ENCODE results near the gene TMCC2. TPM values are rescaled to one million over a fixed set of nuclear protein-coding genes. Genes with fewer than 3 reads are reported as not detected.

TMCC2 gene
- total and polyA plus RNA-seq, 2 of the 4 experiments (the other 2 are of a cell fraction) = 2.0 to 4.2 TPM

DNA sequence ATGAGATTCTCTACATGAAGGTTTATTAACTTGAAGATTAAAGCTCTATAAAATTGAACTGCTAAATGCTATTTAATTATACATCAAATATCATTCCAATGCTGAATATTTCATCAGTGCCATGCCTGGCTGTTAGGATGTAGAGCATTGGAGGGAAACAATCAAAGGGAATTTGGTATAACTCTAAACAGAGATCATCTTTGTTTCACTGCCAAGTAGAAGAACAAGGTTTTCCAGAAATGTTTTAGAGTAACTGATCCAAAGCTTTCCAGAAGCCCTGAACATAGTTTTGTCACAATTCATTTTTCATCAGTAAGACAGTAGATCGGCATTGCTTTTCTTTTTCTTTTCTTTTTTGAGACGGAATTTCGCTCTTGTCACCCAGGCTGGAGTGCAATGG lies 10.3 kb upstream of the TMCC2 start:
- H2AK5ac ChIP-seq (ENCODE audit: low read depth, low read length) = no peak overlapping the region
- WGBS, 2 experiments (ENCODE audit: extremely low coverage in 2 of 2, insufficient read length in 1 of 2) = 20% methylated on average over 1 of the region's 3 CpGs; no CpG with 5 or more reads in 1 of the 2 experiments
- no peak overlapping the region for H2BK20ac ChIP-seq (ENCODE audit: low read depth, low read length)
- no peaks in the 10 kb centered on the region for H3K36me3 ChIP-seq (ENCODE audit: control insufficient read depth, insufficient read depth, low read length)
- H4K20me1 ChIP-seq (ENCODE audit: insufficient read depth, low read length) = no peaks in the 10 kb centered on the region
- no peak overlapping the region for H3K27ac ChIP-seq (ENCODE audit: insufficient read depth, low read length)
- H2AFZ ChIP-seq (replicated peaks; ENCODE audit: low read length, poor library complexity) = no peak overlapping the region
- dilution Hi-C loops (cut with HindIII; ENCODE audit: low sequenced_read_pairs, unreplicated experiment) (no loop called here), intact Hi-C loops (cut with micrococcal nuclease) (no loop called here), in situ Hi-C loops (cut with MboI; ENCODE audit: low sequenced_read_pairs) (no loop called here)
- H2BK15ac ChIP-seq (ENCODE audit: low read depth, low read length) = no peak overlapping the region
- no peak overlapping the region for H4K5ac ChIP-seq (ENCODE audit: low read depth, low read length)
- no peak overlapping the region for H3K4me2 ChIP-seq (ENCODE audit: low read depth, low read length)
- H3K9me1 ChIP-seq (ENCODE audit: insufficient read depth, low read length) = no peaks in the 10 kb centered on the region
- no peak overlapping the region for H2BK5ac ChIP-seq (ENCODE audit: low read depth, low read length, poor library complexity, severe bottlenecking)
- no peaks in the 10 kb centered on the region for H3K79me1 ChIP-seq (ENCODE audit: low read depth in 1 of 2, low read length in 2 of 2)
- H2BK120ac ChIP-seq (ENCODE audit: low read depth, low read length) = no peak overlapping the region
- H3K9me3 ChIP-seq (ENCODE audit: control insufficient read depth, insufficient read depth, low read length) = no peaks in the 10 kb centered on the region
- H3K4me3 ChIP-seq (ENCODE audit: insufficient read depth, low read depth, low read length) = no peak overlapping the region
- TF ChIP-seq BHLHE40 (IDR thresholded peaks at IDR 0.05; ENCODE audit: low read depth, low read length) = no peak
- no peak for TF ChIP-seq MXI1 (IDR thresholded peaks at IDR 0.05; ENCODE audit: borderline replicate concordance, low read depth, low read length)
- TF ChIP-seq NFE2L2 (IDR thresholded peaks at IDR 0.05; ENCODE audit: low read depth, low read length) = no peak
- no peak for TF ChIP-seq RCOR1 (IDR thresholded peaks at IDR 0.05; ENCODE audit: insufficient replicate concordance, low read length)
- TF ChIP-seq CHD1 (IDR thresholded peaks at IDR 0.05; ENCODE audit: low read depth, low read length) = no peak
- TF ChIP-seq, protein P1, sequence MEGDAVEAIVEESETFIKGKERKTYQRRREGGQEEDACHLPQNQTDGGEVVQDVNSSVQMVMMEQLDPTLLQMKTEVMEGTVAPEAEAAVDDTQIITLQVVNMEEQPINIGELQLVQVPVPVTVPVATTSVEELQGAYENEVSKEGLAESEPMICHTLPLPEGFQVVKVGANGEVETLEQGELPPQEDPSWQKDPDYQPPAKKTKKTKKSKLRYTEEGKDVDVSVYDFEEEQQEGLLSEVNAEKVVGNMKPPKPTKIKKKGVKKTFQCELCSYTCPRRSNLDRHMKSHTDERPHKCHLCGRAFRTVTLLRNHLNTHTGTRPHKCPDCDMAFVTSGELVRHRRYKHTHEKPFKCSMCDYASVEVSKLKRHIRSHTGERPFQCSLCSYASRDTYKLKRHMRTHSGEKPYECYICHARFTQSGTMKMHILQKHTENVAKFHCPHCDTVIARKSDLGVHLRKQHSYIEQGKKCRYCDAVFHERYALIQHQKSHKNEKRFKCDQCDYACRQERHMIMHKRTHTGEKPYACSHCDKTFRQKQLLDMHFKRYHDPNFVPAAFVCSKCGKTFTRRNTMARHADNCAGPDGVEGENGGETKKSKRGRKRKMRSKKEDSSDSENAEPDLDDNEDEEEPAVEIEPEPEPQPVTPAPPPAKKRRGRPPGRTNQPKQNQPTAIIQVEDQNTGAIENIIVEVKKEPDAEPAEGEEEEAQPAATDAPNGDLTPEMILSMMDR (conservative IDR thresholded peaks at IDR 0.05; ENCODE audit: low read depth, low read length) = no peak
- TF ChIP-seq, protein P2, sequence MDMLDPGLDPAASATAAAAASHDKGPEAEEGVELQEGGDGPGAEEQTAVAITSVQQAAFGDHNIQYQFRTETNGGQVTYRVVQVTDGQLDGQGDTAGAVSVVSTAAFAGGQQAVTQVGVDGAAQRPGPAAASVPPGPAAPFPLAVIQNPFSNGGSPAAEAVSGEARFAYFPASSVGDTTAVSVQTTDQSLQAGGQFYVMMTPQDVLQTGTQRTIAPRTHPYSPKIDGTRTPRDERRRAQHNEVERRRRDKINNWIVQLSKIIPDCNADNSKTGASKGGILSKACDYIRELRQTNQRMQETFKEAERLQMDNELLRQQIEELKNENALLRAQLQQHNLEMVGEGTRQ (IDR thresholded peaks at IDR 0.05; ENCODE audit: low read depth, low read length) = no peak
- TF ChIP-seq RFX5 (IDR thresholded peaks at IDR 0.05; ENCODE audit: low read depth, low read length) = no peak
- TF ChIP-seq POLR2A (IDR thresholded peaks at IDR 0.05; ENCODE audit: low read depth, low read length) = no peak
- no peak for TF ChIP-seq SMC3 (IDR thresholded peaks at IDR 0.05; ENCODE audit: low read depth, low read length)
- no peak overlapping the region for H4K91ac ChIP-seq (ENCODE audit: insufficient read depth, low read depth, low read length)
- no peak overlapping the region for H2AK9ac ChIP-seq (replicated peaks; ENCODE audit: low read depth, low read length, poor library complexity)
- no peaks in the 10 kb centered on the region for H3K4me1 ChIP-seq (ENCODE audit: control insufficient read depth, insufficient read depth, low read length)
- CTCF ChIA-PET = no interaction called here
- ATAC-seq (ENCODE audit: low read depth) = no peak
- no peak overlapping the region for H3K23ac ChIP-seq (ENCODE audit: low read depth, low read length)
- no peak overlapping the region for H3K14ac ChIP-seq (replicated peaks; ENCODE audit: low read depth, low read length)
- POLR2A ChIA-PET (ENCODE audit: unreplicated experiment) = no interaction called here
- H3K4ac ChIP-seq (ENCODE audit: low read depth, low read length) = no peak overlapping the region
- H3K18ac ChIP-seq (ENCODE audit: low read depth, low read length) = no peak overlapping the region
- H3K9ac ChIP-seq (ENCODE audit: low read depth, low read length) = no peak overlapping the region
- DNase-seq = no peak
- no TSS peak for BruUV-seq (replicated peaks)
- no peak overlapping the region for H3K56ac ChIP-seq (ENCODE audit: extremely low read depth, insufficient read depth, low read length)
- H4K8ac ChIP-seq (ENCODE audit: low read depth in 2 of 2, low read length in 2 of 2) = no peak overlapping the region
- peaks cover 2% of the 10 kb centered on the region; the same call in 1 of the 2 replicates for H3K27me3 ChIP-seq (ENCODE audit: control insufficient read depth, insufficient read depth, low read length)
